Activated CD4-positive, alpha-beta T cell treated with anti-CD3 and anti-CD28 coated beads, Interleukin-2, amount 50 U/mL, for 1 hour (primary cell): ENCODE measurements around the gene LNPEP.
"Not testable (repeated sequence)": the region's sequence is repeated elsewhere in the genome, so short reads cannot be mapped to it uniquely, and the experiment has no call there.

Experiments
- DNase-seq: peaks from one replicate; pipeline ENCODE4 v3.0.0-alpha.2; 2020

LNPEP gene

GRCh38 chr5:97071993-97072392 lies 136.1 kb downstream of the LNPEP start:
- no peak for DNase-seq

GRCh38 chr5:97072696-97073095 lies 136.8 kb downstream of the LNPEP start:
- no peak for DNase-seq

- DNase-seq, result no peak
Measured at GRCh38 chr5:97073420-97073819, 137.5 kb downstream of the LNPEP start.

- no peak for DNase-seq
Measured at GRCh38 chr5:97074859-97075489, 139.1 kb downstream of the LNPEP start.

- DNase-seq, result no peak
Measured at GRCh38 chr5:97075649-97076048, 139.8 kb downstream of the LNPEP start.

- DNase-seq, result no peak
Measured at GRCh38 chr5:97076098-97076497, 140.2 kb downstream of the LNPEP start.

- no peak for DNase-seq
Measured at GRCh38 chr5:97077246-97077645, 141.4 kb downstream of the LNPEP start.

GRCh38 chr5:97078958-97079743 lies 143.3 kb downstream of the LNPEP start:
- no peak for DNase-seq

GRCh38 chr5:97084782-97085458 lies 149.0 kb downstream of the LNPEP start:
- not testable (repeated sequence) for DNase-seq

GRCh38 chr5:97085459-97086181 lies 149.7 kb downstream of the LNPEP start:
- no peak for DNase-seq
